HT1080 (cell line): ENCODE measurements around the gene TMEM234. TPM values are rescaled to one million over a fixed set of nuclear protein-coding genes. Genes with fewer than 3 reads are reported as not detected.

ENCODE experiments used
- DNase-seq: peaks from one replicate; pipeline ENCODE4 v3.0.0-alpha.2; 2015; ENCODE audit warnings: low read depth
- small RNA-seq: library from RNA; depleted of rRNA; stranded (forward); fragments of <200 nt; gene quantifications from one replicate; pipeline ENCODE3, GENCODE V24; 2014
- total RNA-seq: library from RNA; depleted of rRNA; stranded (reverse); fragments of >200 nt; shearing (Covaris generic); gene quantifications from 2 replicates; pipeline ENCODE4 v1.2.3, GENCODE V29; 2014; rRNA removed

TMEM234 gene
- total RNA-seq, 1 experiment from 2014 or later: 15.6 TPM

DNA sequence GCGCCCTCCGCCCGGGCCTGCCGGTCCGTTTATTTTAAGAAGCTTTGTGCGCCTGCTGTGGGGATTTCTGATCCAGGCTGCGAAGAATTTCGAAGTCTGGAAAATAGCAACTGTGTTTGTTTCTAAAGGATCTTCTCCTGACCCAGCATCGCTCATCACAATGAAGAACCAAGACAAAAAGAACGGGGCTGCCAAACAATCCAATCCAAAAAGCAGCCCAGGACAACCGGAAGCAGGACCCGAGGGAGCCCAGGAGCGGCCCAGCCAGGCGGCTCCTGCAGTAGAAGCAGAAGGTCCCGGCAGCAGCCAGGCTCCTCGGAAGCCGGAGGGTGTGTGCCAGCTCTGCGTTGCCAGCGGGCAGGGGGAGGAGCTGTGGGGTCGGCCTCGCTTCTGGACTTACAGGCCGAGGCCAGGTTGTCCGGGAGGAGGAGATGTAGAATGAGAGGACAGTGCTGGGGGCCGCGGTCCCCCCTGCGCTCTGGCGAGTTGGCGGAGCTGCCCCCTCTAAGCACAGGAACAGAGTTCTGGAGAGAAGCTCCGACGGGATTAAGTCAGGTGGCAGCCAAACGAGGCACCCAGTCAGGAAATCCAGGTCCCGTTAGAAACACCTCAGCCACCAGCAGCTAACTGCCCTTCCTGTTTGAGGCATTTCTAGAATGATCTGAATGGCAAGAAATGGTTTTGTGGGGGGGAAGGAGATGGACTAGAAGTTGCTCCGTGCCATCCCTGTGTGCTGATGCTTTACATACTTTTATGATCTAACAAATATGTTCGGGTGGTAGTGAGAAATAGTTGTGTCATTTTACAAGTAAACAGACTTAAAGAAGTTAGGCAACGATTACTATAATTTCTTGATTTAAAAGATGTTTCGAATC, 41.7 kb downstream of the TMEM234 start:
- DNase-seq: peak; percentile 40

DNA sequence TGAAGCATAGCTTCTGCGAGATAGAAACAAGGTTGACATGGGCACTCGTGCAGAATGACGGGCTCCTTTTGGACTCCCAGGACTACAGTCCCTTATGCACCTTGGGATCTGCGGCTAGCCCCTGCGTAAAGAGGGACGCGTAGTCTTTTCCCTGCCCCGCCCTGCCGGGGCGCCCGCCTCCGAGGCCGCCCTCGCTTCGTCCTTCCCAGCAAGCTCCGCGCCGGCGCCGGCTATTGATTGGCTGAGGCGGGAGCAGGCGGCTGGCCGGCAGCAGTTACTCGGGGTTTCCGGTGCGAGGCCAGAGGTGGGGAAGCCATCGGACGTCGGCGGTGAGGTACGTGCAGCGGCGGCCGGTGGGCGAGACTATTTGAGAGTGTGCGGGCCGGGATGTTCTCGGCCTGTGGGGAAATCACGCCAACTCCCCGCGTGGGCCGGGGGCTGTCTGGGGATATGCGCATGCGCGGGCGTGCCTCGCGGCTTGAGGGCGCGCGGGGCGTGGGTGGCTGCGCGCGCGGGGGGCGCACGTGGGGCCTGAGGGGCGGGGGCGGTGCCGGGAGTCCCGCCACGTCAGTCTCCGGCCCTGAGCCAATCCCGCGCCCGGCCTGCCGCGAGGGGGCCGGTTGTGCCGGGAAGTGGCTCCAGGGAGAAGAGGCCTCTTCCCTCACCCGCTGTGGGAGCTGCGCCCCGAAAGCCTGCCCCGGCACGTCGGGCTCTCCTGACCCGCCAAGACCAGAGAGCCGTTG, 42.5 kb downstream of the TMEM234 start, which contains the start of gene TXLNA:
Gene TXLNA, plus strand, starts transcription at position 233 of the 743 bp plus-strand sequence. CDS start 671 bp downstream, outside the sequence.
- peak; percentile 90 for DNase-seq

DNA sequence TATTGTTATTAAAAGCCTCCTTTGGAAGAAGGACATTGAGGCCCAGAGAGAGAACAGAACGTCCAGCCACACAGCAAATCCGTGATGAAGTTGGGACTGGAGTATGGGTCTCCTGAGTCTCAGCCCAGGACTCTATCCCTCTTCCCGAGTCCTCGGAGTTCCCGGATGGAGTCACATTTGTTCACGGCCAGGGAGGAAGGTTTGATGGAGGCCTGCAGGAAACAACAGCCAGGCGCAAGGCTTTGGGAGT, 43.0 kb downstream of the TMEM234 start:
- no peak for DNase-seq

DNA sequence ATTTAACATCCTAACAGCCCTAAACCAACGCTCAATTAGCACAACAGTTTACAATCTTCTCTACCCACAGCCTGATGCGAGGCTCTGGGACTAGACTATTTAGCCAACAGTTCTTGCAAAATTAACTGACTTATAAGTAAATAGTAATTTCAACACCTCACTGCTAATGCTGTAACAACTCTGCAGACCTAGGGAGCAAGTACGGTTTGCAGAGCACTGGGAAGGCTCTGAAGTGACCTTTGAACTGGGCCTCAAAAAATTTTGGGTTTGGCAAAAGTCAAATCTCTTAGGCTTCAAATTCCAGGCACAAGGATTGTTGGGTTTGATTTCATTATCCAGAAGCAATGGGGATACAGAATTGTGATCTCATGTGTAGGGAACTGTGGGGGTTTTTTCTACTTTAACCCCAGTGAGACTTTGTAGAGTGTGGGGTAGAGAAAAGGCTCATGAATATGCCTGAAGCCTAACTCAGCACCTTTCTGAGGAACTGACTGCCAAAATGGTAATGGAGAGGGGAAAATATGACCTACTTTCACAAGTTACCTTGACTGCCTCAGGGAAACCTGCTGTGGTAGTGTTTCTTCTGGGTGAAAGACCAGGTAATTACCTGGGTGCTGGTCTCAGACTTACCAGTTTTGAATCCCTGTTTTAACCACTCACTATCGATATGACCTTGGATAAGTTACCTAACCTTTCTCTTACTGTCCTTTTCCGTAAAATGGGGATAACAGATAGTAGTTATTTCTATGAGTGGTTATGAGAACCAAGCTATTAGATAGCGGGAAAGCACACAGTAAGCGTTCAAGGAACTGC, 43.6 kb downstream of the TMEM234 start:
- DNase-seq: no peak

DNA sequence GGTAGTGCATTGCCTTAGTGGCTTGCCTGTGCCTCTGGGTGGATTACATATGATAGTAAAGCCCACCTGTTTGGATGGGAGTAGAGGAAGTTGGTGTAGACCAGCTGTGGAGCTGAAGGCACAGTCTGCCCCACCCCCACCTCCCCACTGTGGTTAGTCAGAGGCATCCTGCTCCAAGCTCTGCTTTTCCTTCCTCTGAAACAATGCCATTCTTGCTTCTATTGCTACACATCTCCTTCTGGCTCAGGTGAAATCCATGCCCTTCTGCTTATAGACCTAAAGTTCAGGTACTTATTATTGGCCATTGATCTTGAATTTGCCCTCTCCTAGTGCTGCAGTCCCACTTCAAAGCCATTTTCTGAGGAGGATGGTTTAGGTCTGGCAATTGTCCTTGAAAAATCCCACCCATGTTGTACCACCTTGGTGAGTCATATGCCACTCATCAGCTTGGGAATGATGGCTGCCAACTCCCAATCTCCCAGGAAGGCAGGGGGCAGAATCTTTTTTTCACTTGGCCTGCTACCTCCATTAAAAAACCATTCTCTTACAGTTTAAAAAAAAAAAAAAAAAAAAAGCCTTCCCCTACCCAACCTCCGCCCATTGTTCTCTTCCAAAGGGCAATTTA, 49.4 kb downstream of the TMEM234 start:
- DNase-seq: peak; percentile 79

DNA sequence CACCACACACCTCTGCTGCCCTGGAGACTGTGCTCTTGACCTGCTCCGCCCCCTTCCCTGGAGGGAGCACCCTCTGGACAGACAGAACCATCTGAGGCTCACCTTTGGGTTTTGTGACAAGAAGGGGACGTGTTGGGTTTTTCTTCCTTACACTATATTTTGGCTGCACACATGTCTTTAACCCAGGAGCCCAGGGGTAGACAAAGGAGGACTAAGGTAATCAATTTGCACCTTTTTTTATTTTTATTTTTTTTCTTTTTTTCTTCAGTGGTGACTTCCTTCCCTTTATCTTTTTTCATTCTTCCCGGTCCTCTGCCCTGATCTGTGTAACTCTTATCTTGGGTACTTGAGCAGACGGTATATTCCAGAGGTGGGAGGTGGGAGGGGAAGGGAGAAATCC, 51.2 kb downstream of the TMEM234 start:
- no peak for DNase-seq

Small RNA genes within 50 kb of the gene (small RNA-seq; reads per million reads assigned to genes)
- gene RF00017: not detected

Other genes with a start within 250 kb of the TMEM234 start
- 54.6 and 111 TPM in 2 replicates for gene KHDRBS1, start 208.5 kb downstream of the TMEM234 start, total RNA-seq
- 19.1 and 24.7 TPM in 2 replicates for gene TMEM39B, start 149.4 kb downstream of the TMEM234 start, total RNA-seq
- 35.7 and 40.0 TPM in 2 replicates for gene KPNA6, start 114.3 kb downstream of the TMEM234 start, total RNA-seq
- 56.1 and 67.5 TPM in 2 replicates for gene TXLNA, start 42.7 kb downstream of the TMEM234 start, total RNA-seq
- 13.4 and 14.0 TPM in 2 replicates for gene CCDC28B, start 21.8 kb downstream of the TMEM234 start, total RNA-seq
- 3.0 and 3.5 TPM in 2 replicates for gene IQCC, start 16.7 kb downstream of the TMEM234 start, total RNA-seq
- gene DCDC2B, start 13.3 kb downstream of the TMEM234 start, total RNA-seq: not detected in 2 replicates
- 640 and 670 TPM in 2 replicates for gene EIF3I, start 54 bp upstream of the TMEM234 start, total RNA-seq
- 0.17 and 0.95 TPM in 2 replicates for gene FAM167B, start 24.9 kb upstream of the TMEM234 start, total RNA-seq
- gene LCK, start 28.9 kb upstream of the TMEM234 start, total RNA-seq: 0.16 TPM in 1 of 2 replicates, not detected in the other
- gene HDAC1, start 69.7 kb upstream of the TMEM234 start, total RNA-seq: 123 and 126 TPM in 2 replicates
- 89.4 and 127 TPM in 2 replicates for gene MARCKSL1, start 113.9 kb upstream of the TMEM234 start, total RNA-seq
- gene FAM229A, start 140.1 kb upstream of the TMEM234 start, total RNA-seq: 1.2 and 1.9 TPM in 2 replicates
- gene TSSK3, start 140.2 kb upstream of the TMEM234 start, total RNA-seq: 0.60 TPM in 1 of 2 replicates, not detected in the other
- gene BSDC1, start 172.1 kb upstream of the TMEM234 start, total RNA-seq: 31.8 and 33.4 TPM in 2 replicates
- not detected in 2 replicates for gene ZBTB8B, start 242.7 kb upstream of the TMEM234 start, total RNA-seq